GM10266 (cell line): ENCODE measurements around the gene CCDC188.

ENCODE experiments used
- DNase-seq: peaks from one replicate; pipeline ENCODE4 v3.0.0; 2012; ENCODE audit errors: extremely low spot score
- TF ChIP-seq, protein P1 (sequence below): IDR thresholded peaks from 2 replicates; pipeline ENCODE4 v1.5.1; 2012; ENCODE audit warnings: mild to moderate bottlenecking, low read depth; ENCODE audit not compliant: control insufficient read depth, insufficient read depth; ENCODE audit errors: missing control alignments

The CCDC188 gene

DNA sequence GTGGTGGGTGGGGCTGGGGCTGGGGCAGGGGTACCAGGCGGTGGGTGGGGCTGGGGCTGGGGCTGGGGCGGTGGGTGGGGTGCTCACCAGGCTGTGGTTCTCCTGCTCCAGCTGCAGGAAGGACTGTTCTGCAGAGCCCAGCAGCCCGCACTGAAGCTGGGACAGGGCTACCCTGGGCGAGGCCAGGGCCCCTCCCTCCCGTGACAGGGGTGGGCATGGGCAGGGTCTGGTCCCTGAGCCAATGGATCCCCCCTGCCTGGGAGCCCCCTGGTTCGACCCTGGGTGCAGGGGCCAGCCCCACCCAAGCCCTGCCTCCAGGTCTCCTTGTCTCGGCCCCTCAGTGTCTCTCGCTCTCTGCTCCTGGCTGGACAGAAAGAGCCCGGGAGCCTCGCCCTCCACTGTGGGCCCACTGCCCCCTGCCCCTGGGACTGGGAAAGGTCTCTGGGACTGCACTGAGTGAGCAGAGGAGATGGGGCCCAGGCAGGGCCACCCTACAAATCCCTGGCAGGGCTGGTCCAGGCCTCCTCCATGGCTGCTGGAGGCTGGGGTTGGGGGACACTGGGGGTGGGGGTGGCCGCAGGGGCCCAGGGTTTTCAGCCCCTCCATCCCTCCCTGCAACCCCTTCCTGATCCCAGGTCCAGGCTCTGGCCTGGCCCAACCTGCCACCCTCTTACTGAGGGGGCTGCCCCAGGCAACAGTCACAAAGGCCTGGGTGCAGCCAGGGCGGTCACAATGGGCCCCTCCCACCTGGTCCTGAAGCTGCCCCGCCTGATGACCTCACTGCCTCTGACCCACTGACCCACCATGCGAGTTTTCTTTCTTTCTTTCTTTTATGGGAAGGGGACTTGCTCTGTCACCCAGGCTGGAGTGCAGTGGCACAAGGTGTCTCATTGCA, at the start of gene CCDC188:
TSS of gene CCDC188 (minus strand) at position 675 of the 895 bp plus-strand sequence. CDS start at position 606, 69 bp downstream.
- no peak for DNase-seq
- TF ChIP-seq, protein P1, sequence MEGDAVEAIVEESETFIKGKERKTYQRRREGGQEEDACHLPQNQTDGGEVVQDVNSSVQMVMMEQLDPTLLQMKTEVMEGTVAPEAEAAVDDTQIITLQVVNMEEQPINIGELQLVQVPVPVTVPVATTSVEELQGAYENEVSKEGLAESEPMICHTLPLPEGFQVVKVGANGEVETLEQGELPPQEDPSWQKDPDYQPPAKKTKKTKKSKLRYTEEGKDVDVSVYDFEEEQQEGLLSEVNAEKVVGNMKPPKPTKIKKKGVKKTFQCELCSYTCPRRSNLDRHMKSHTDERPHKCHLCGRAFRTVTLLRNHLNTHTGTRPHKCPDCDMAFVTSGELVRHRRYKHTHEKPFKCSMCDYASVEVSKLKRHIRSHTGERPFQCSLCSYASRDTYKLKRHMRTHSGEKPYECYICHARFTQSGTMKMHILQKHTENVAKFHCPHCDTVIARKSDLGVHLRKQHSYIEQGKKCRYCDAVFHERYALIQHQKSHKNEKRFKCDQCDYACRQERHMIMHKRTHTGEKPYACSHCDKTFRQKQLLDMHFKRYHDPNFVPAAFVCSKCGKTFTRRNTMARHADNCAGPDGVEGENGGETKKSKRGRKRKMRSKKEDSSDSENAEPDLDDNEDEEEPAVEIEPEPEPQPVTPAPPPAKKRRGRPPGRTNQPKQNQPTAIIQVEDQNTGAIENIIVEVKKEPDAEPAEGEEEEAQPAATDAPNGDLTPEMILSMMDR: no peak

DNA sequence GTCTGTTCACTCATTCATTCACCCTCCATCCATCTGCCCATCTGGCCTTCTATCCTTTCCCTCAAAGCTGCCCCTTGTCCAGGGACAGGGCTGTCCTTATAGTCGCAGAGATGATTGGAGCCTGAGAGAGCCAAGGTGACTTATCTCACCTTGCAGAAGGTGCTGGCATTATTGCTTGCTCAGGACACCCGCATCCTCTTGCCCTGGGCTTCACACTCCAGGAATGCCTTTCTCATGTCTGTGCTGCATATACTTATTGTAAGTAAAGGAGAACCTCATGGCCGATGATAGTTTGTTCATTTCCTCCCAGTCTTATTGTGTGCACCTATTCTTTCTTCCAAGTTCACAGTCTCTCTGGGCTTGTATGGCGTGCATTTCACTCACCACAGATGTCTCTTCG, 49.1 kb upstream of the CCDC188 start:
- no peak for DNase-seq
- TF ChIP-seq, protein P1: no peak

DNA sequence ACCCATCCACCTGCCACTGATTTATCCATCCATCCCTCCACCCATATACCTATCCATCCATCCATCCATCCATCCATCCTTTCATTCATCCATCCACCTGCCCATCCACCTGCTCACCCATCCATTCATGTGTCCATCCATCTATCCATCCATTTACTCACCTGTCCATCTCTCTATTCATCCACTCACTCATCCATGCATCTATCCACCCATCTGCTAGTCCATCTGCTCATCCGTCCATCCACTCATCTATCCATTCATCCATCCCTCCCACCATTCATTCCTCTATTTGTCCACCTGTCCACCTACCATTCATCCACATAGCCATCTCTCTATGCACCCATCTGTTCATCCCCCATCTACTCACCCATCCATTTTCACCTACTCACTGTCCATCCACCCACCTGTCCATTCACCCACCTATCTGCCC, 48.6 kb upstream of the CCDC188 start:
- TF ChIP-seq, protein P1: no peak
- no peak for DNase-seq

DNA sequence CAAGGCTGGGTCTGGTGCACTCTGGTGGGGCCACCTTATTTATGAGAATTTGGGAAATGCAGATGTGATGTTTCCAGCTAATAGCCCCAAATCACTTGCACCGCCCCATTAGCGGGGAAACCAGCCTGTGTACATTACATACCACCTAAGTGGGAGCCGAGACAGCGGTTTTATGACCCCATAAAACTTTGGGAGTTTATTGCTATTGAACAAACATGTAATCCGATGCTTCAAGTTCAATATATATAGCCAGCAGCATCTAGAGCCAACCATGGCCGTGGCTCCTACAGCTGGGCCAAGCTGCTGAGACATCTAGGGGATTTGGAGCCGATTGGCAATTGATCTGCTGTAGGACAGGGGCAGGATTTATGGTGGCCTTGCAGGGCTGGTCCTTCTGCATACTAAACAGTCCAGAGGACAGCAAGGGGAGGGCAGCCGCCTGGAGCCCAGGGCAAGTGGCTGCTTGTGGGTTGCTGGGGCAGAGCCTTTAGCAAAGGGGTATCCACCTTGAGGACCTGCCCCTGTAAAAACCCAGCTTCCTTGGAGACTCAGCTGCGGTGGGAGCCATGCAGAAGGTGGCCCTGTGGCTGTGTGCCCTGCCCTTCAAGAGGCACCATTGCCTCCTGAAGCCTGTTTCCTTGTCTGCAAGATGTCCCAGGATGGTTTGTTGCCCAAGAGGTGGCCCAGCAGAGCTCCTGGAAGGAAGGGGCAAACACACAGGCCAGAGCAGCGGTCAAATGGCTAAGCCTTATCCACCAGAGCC, 47.9 kb upstream of the CCDC188 start:
- no peak for DNase-seq
- TF ChIP-seq, protein P1: no peak

DNA sequence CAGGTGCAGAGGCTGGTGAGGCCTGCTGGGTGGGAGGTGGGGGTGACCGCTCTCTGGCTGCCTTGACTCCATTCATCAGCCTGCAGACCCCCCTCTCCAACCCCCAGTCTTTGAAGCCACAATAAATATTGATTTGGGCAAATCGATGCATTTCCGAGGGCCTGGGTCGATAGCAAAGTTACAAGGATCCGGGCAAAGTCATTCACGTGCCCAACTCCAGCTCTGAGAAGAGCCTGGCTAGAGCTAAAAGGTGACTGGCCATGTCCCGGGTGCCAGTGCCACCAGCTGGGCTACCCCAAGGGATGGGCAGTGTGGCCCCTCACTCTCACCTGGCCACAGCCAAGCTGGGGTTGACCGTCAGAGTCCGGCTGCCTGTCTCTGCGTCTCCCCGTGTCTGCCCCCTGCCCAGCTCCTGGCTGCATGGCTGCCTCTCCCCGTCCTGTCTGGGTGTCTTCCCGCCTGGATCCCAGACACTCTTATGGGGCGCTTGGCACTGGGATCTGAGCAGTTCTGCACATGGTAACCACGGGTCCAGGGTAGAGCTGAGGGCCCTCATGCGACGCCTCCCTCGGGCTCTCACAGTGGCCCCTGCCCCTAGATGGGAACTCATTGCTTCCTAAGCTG, 46.7 kb upstream of the CCDC188 start:
- no peak for DNase-seq
- TF ChIP-seq, protein P1: no peak

DNA sequence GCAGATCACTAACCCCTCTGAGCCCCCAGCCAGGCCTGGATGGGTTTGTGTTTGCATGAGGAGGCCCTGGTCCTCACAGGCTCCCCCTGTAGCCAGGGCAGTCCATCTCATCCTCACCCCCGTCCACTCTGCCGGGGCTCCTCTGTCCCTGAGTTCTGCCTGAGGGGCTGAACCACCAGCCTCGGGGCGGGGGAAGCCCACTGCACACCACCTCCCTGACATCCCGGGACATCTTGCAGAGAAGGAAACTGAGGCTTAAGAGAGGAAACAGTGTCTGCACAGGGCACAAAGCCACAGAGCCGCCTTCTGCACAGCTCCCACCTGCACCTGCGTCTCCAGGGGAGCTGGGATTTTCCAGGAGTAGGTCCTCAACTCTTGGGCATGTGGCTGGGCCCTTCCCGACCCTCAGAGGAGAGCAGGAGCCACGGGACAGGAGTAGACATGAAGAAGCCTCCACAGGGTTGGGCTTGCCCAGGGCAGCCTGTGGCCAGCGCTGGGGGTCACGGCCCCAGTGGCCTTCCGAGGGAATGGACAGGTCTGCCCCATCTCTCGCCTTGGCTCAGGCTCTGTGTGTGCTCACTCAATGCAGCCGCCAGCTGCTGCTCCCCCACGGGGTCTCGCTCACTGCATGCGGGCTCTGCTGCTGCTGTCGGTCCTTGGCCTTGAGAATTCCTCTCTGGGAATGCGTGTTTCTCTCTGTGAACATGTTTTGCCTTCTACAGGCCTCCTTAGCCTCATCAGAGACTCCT, 45.4 kb upstream of the CCDC188 start:
- TF ChIP-seq, protein P1: no peak
- no peak for DNase-seq
